Measurements from ENCODE around the gene STUB1. TPM values are rescaled to one million over a fixed set of nuclear protein-coding genes. Genes with fewer than 3 reads are reported as not detected.

STUB1 gene
- polyA plus RNA-seq, 1 donor from 2014 or later, result 61.7 TPM

Other genes starting within 250 kb of the STUB1 start
- gene CAPN15, start 152.7 kb upstream of the STUB1 start, polyA plus RNA-seq, result 0.31 and 0.76 TPM in 2 replicates
- not detected in 2 replicates for gene PRR35, start 120.0 kb upstream of the STUB1 start, polyA plus RNA-seq
- not detected in 2 replicates for gene NHLRC4, start 113.4 kb upstream of the STUB1 start, polyA plus RNA-seq
- 0.84 and 1.6 TPM in 2 replicates for gene PIGQ, start 110.4 kb upstream of the STUB1 start, polyA plus RNA-seq
- gene RAB40C, start 90.3 kb upstream of the STUB1 start, polyA plus RNA-seq, result 0.60 and 4.0 TPM in 2 replicates
- gene WFIKKN1, start 49.4 kb upstream of the STUB1 start, polyA plus RNA-seq, result 0.16 and 0.27 TPM in 2 replicates
- 32.5 and 32.9 TPM in 2 replicates for gene METTL26, start 44.1 kb upstream of the STUB1 start, polyA plus RNA-seq
- gene MCRIP2, start 38.6 kb upstream of the STUB1 start, polyA plus RNA-seq, result 3.1 and 7.9 TPM in 2 replicates
- 1.5 and 2.0 TPM in 2 replicates for gene WDR90, start 31.0 kb upstream of the STUB1 start, polyA plus RNA-seq
- gene RHOT2, start 12.3 kb upstream of the STUB1 start, polyA plus RNA-seq, result 7.1 and 8.1 TPM in 2 replicates
- gene RHBDL1, start 4.7 kb upstream of the STUB1 start, polyA plus RNA-seq, result 0.89 and 2.3 TPM in 2 replicates
- gene JMJD8, start 3.9 kb downstream of the STUB1 start, polyA plus RNA-seq, result 7.3 and 7.9 TPM in 2 replicates
- 0.24 and 0.59 TPM in 2 replicates for gene WDR24, start 10.0 kb downstream of the STUB1 start, polyA plus RNA-seq
- 8.0 and 22.9 TPM in 2 replicates for gene FBXL16, start 25.4 kb downstream of the STUB1 start, polyA plus RNA-seq
- 0.09 and 0.34 TPM in 2 replicates for gene METRN, start 34.7 kb downstream of the STUB1 start, polyA plus RNA-seq
- gene ANTKMT, start 40.7 kb downstream of the STUB1 start, polyA plus RNA-seq, result 8.9 and 12.8 TPM in 2 replicates
- gene CCDC78, start 46.0 kb downstream of the STUB1 start, polyA plus RNA-seq, result not detected in 2 replicates
- 0.38 and 3.0 TPM in 2 replicates for gene HAGHL, start 46.7 kb downstream of the STUB1 start, polyA plus RNA-seq
- gene CIAO3, start 60.6 kb downstream of the STUB1 start, polyA plus RNA-seq, result 1.2 and 3.4 TPM in 2 replicates
- not detected in 2 replicates for gene MSLN, start 80.3 kb downstream of the STUB1 start, polyA plus RNA-seq
- 2.8 and 5.1 TPM in 2 replicates for gene RPUSD1, start 108.0 kb downstream of the STUB1 start, polyA plus RNA-seq
- 0.39 and 1.4 TPM in 2 replicates for gene CHTF18, start 108.2 kb downstream of the STUB1 start, polyA plus RNA-seq
- 2,278 and 2,470 TPM in 2 replicates for gene GNG13, start 120.3 kb downstream of the STUB1 start, polyA plus RNA-seq